Thoracic aorta endothelial cell (primary cell): ENCODE results near the gene CCL14. TPM values are rescaled to one million over a fixed set of nuclear protein-coding genes. Genes with fewer than 3 reads are reported as not detected.

Experiments used
- total RNA-seq: library from RNA; depleted of rRNA; stranded (reverse); fragments of >200 nt; gene quantifications from 2 replicates; pipeline ENCODE4 v1.2.3, GENCODE V29; 2012

Gene CCL14
- total RNA-seq = 30.2 and 51.3 TPM in 2 replicates

DNA sequence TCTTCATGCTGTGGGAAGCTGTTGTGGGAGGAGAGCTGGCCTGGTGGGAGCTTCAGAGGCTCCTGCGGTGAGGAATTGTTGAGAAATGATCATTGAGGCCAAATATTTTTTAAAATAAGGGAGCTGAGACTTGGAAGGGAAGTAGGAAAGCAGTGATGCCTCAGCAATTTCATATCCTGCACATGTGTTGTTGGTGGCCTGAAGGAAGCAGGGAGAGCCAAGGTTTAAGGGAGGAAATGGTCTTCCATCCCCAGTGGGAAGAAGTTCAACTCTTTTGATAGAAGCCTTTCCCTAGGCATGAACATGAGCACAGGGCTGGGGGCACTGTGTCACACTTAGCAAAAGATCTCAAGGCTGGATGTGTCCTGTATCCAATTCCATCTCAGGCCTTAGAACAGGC is at the start of gene CCL14:
TSS of gene CCL14 (minus strand) at position 87 of the 400 bp plus-strand sequence. CDS start at position 7, 80 bp downstream.

GRCh38 chr17:36017799-36018198 is 31.3 kb upstream of the CCL14 start, which contains the start of gene CCL23:
CCL23 (minus strand) TSS chr17:36017972; CDS start chr17:36017897, 75 bp downstream.

GRCh38 chr17:36001110-36001771 is 14.7 kb upstream of the CCL14 start, which contains the start of gene CCL15:
CCL15 (minus strand) TSS chr17:36001553; CDS start chr17:36001492, 61 bp downstream.

DNA sequence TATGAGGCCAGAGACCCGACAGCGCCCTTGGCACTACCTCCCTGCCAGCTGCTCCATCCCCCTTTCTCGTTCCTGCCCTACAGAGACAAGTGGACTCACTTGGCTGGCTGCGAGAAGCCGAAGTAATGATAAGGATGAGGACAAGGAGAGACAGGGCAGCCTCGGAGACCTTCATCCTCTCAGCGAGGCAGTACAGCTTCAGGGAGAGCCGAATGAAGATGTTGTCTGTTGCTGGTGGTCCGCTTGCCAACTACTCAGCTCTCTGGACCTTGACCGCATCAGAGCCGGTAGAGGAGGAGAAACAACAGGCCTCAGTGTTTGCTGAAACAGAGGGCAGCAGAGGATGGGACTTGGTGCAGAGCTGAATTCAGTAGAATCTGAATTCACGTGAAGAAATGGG is 5.3 kb downstream of the CCL14 start, which contains the start of gene CCL16:
TSS of gene CCL16 (minus strand) at position 252 of the 400 bp plus-strand sequence. CDS start at position 175, 77 bp downstream.

GRCh38 chr17:35943537-35943936 is 43.0 kb downstream of the CCL14 start, which contains the start of gene LYZL6:
LYZL6 (minus strand) TSS chr17:35943713; CDS start chr17:35939356, 4,357 bp downstream.

Other genes starting within 250 kb of the CCL14 start
- not detected in 2 replicates for gene GAS2L2, start 233.5 kb downstream of the CCL14 start, total RNA-seq
- gene C17orf50, start 225.8 kb downstream of the CCL14 start, total RNA-seq = not detected in 2 replicates
- 2.5 and 4.0 TPM in 2 replicates for gene MMP28, start 191.1 kb downstream of the CCL14 start, total RNA-seq
- 96.1 and 124 TPM in 2 replicates for gene TAF15, start 177.2 kb downstream of the CCL14 start, total RNA-seq
- not detected in 2 replicates for gene HEATR9, start 117.8 kb downstream of the CCL14 start, total RNA-seq
- gene CCL5, start 106.4 kb downstream of the CCL14 start, total RNA-seq = not detected in 2 replicates
- gene RDM1, start 56.0 kb downstream of the CCL14 start, total RNA-seq = 0.40 and 0.72 TPM in 2 replicates
- gene LYZL6, start 43.0 kb downstream of the CCL14 start, total RNA-seq = not detected in 2 replicates
- 1.1 and 1.5 TPM in 2 replicates for gene CCL16, start 5.2 kb downstream of the CCL14 start, total RNA-seq
- gene CCL15, start 14.8 kb upstream of the CCL14 start, total RNA-seq = not detected in 2 replicates
- 2.4 and 5.9 TPM in 2 replicates for gene CCL23, start 31.2 kb upstream of the CCL14 start, total RNA-seq
- gene CCL18, start 77.5 kb upstream of the CCL14 start, total RNA-seq = not detected in 2 replicates
- not detected in 2 replicates for gene CCL3, start 103.4 kb upstream of the CCL14 start, total RNA-seq
- gene CCL4, start 117.1 kb upstream of the CCL14 start, total RNA-seq = not detected in 2 replicates
- gene TBC1D3B, start 189.9 kb upstream of the CCL14 start, total RNA-seq = 0.93 and 1.1 TPM in 2 replicates
- not detected in 2 replicates for gene CCL3L1, start 210.0 kb upstream of the CCL14 start, total RNA-seq
- gene CCL4L2, start 224.3 kb upstream of the CCL14 start, total RNA-seq = not detected in 2 replicates